MM.1S (cell line): ENCODE measurements around the gene TIGD2.

Experiments used
- DNase-seq: peaks from one replicate; pipeline ENCODE4 v3.0.0-alpha.2; 2015
- H2AFZ ChIP-seq: fragments of 300-600 bp; sonication (generic); 2 replicates; pipeline ENCODE4 v1.6.0; 2016; ENCODE audit warnings: antibody characterized with exemption, low read length
- H3F3A ChIP-seq: fragments of 300-600 bp; sonication (generic); 2 replicates; pipeline ENCODE4 v1.6.1; 2016; ENCODE audit warnings: mild to moderate bottlenecking, antibody characterized with exemption, low read length, moderate library complexity, mixed read lengths; ENCODE audit not compliant: insufficient read depth
- H3K27ac ChIP-seq: fragments of 300-600 bp; sonication (generic); 2 replicates; pipeline ENCODE4 v1.5.1; 2016; ENCODE audit warnings: mild to moderate bottlenecking, low read length
- H3K27me3 ChIP-seq: fragments of 300-600 bp; sonication (generic); replicated peaks from 2 replicates; pipeline ENCODE4 v1.6.0; 2016; ENCODE audit warnings: low read length; ENCODE audit not compliant: insufficient read depth
- H3K36me3 ChIP-seq: fragments of 300-600 bp; sonication (generic); replicated peaks from 2 replicates; pipeline ENCODE4 v1.6.1; 2016; ENCODE audit warnings: mild to moderate bottlenecking, low read length, mixed read lengths; ENCODE audit not compliant: insufficient read depth
- H3K4me1 ChIP-seq: fragments of 300-600 bp; sonication (generic); 2 replicates; pipeline ENCODE4 v1.6.1; 2016; ENCODE audit warnings: low read length, mixed read lengths
- H3K4me2 ChIP-seq: fragments of 300-600 bp; sonication (generic); 2 replicates; pipeline ENCODE4 v1.6.0; 2016; ENCODE audit warnings: low read depth, low read length
- H3K4me3 ChIP-seq: fragments of 300-600 bp; sonication (generic); 2 replicates; pipeline ENCODE4 v1.5.1; 2016; ENCODE audit warnings: low read length, mixed read lengths
- H3K79me2 ChIP-seq: fragments of 300-600 bp; sonication (generic); 2 replicates; pipeline ENCODE4 v1.6.1; 2016; ENCODE audit warnings: mixed run types, low read length, mixed read lengths
- H3K9ac ChIP-seq: fragments of 300-600 bp; sonication (generic); 2 replicates; pipeline ENCODE4 v1.6.1; 2016; ENCODE audit warnings: low read length, mixed read lengths
- H3K9me2 ChIP-seq: fragments of 300-600 bp; sonication (generic); replicated peaks from 2 replicates; pipeline ENCODE4 v1.6.1; 2016; ENCODE audit warnings: mild to moderate bottlenecking, low read length, mixed read lengths; ENCODE audit not compliant: insufficient read depth
- H3K9me3 ChIP-seq: fragments of 300-600 bp; sonication (generic); replicated peaks from 2 replicates; pipeline ENCODE4 v1.6.1; 2016; ENCODE audit warnings: mild to moderate bottlenecking, low read length, mixed read lengths; ENCODE audit not compliant: insufficient read depth
- H4K20me1 ChIP-seq: fragments of 300-600 bp; sonication (generic); 2 replicates; pipeline ENCODE4 v1.6.1; 2016; ENCODE audit warnings: mild to moderate bottlenecking, low read length, moderate library complexity, mixed read lengths; ENCODE audit not compliant: insufficient read depth
- EZH2 ChIP-seq: fragments of 300-600 bp; sonication (generic); optimal IDR thresholded peaks from 2 replicates; pipeline ENCODE3; 2017; ENCODE audit warnings: low read depth, mild to moderate bottlenecking, antibody characterized with exemption, low read length, mixed read lengths
- EZH2phosphoT487 ChIP-seq: fragments of 300-600 bp; sonication (generic); IDR thresholded peaks from 2 replicates; pipeline ENCODE4 v1.6.1; 2018; ENCODE audit warnings: antibody characterized with exemption, low read length
- TF ChIP-seq, protein P1 (sequence below): fragments of 300-600 bp; sonication (generic); IDR thresholded peaks from 2 replicates; pipeline ENCODE4 v1.5.1; 2016; ENCODE audit warnings: antibody characterized with exemption, low read length, mixed read lengths

Gene TIGD2

DNA sequence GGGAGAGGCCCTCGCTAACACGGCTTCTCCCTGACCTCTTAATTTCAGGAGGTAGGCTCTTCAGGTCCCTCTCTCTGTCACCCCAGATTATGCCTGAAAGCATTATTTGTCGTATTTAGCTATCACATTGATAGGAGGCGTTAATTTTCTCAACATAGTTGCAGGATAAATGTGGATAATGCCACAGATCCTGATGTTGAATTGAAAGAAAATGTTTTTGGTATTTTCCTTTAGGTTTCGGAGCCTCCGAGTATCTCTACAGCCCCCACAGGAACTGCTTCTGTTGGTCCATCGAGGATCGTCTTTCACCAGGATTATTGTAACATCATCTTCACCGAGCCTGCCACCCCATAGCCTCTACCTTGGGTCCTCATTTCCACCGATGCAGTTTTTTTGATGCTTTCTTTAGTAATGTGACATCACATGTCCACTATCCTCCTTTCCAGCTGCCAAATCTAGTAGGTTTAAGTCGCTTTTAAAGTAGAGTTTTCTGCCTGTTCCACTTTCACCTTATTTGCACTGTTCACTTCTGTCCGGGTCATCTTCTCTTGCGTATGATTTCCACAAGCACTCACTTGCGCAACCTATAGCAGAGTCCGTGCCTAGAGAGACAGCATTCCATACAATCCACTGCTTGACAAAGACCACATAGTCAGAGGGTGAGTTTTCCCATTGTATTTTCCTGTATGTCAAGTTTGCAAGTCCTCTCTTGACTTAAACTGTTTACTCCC lies 665 bp downstream of the TIGD2 start:
- Histone ChIP-seq H3K9ac (peak overlapping the region; percentile 88), H3K79me2 (peaks cover 11% of the 10 kb centered on the region; the same call in 1 of the 2 replicates), H3K27ac (peak overlapping the region; percentile 62; the same call in 1 of the 2 replicates), H3F3A (no peaks in the 10 kb centered on the region), H3K4me3 (peak overlapping the region; percentile 94), H3K9me2 (no peaks in the 10 kb centered on the region), H4K20me1 (no peaks in the 10 kb centered on the region), H3K9me3 (no peaks in the 10 kb centered on the region), H3K4me2 (peak overlapping the region; percentile 98), H2AFZ (peak overlapping the region; percentile 89), H3K27me3 (peaks cover 13% of the 10 kb centered on the region), H3K4me1 (peaks cover 12% of the 10 kb centered on the region; the same call in 1 of the 2 replicates), H3K36me3 (no peaks in the 10 kb centered on the region)
- TF ChIP-seq EZH2phosphoT487 (no peak), EZH2 (no peak)
- TF ChIP-seq, protein P1, sequence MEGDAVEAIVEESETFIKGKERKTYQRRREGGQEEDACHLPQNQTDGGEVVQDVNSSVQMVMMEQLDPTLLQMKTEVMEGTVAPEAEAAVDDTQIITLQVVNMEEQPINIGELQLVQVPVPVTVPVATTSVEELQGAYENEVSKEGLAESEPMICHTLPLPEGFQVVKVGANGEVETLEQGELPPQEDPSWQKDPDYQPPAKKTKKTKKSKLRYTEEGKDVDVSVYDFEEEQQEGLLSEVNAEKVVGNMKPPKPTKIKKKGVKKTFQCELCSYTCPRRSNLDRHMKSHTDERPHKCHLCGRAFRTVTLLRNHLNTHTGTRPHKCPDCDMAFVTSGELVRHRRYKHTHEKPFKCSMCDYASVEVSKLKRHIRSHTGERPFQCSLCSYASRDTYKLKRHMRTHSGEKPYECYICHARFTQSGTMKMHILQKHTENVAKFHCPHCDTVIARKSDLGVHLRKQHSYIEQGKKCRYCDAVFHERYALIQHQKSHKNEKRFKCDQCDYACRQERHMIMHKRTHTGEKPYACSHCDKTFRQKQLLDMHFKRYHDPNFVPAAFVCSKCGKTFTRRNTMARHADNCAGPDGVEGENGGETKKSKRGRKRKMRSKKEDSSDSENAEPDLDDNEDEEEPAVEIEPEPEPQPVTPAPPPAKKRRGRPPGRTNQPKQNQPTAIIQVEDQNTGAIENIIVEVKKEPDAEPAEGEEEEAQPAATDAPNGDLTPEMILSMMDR: no peak
- DNase-seq: peak; percentile 13

DNA sequence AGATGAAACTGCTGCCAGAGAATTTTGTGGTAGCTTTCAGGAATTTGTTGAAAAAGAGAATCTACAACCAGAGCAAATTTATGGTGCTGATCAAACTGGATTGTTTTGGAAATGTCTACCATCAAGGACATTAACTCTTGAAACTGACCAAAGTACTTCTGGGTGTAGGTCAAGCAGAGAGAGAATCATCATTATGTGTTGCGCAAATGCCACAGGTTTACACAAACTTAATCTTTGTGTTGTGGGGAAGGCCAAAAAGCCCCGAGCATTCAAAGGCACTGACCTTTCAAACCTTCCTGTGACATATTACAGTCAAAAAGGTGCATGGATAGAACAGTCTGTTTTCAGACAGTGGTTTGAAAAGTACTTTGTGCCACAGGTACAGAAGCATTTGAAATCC lies 2.1 kb downstream of the TIGD2 start:
- Histone ChIP-seq H3K9ac (no peak overlapping the region), H4K20me1 (no peaks in the 10 kb centered on the region), H3K9me3 (no peaks in the 10 kb centered on the region), H3K27ac (no peak overlapping the region), H3K36me3 (no peaks in the 10 kb centered on the region), H3K9me2 (no peaks in the 10 kb centered on the region), H3K79me2 (peaks cover 11% of the 10 kb centered on the region; the same call in 1 of the 2 replicates), H3K27me3 (peaks cover 13% of the 10 kb centered on the region), H3K4me1 (peaks cover 12% of the 10 kb centered on the region; the same call in 1 of the 2 replicates), H3F3A (no peaks in the 10 kb centered on the region), H2AFZ (no peak overlapping the region), H3K4me3 (no peak overlapping the region), H3K4me2 (no peak overlapping the region)
- no peak for DNase-seq
- TF ChIP-seq EZH2phosphoT487: no peak
- TF ChIP-seq, protein P1: no peak
- no peak for TF ChIP-seq EZH2

DNA sequence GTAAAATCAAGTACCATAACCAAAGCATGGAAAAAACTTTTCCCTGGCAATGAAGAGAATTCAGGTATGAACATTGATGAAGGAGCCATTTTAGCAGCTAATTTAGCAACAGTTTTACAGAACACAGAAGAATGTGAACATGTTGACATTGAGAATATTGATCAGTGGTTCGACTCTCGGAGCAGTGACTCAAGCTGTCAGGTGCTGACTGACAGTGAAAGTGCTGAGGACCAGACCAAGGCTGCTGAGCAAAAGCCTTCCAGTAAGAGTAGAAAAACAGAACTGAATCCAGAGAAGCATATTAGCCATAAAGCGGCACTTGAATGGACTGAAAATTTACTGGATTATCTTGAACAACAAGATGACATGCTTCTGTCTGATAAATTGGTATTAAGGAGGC lies 2.8 kb downstream of the TIGD2 start:
- Histone ChIP-seq H3K27me3 (peaks cover 13% of the 10 kb centered on the region), H3K4me3 (no peak overlapping the region), H3F3A (no peaks in the 10 kb centered on the region), H3K36me3 (no peaks in the 10 kb centered on the region), H3K79me2 (peaks cover 11% of the 10 kb centered on the region; the same call in 1 of the 2 replicates), H3K9ac (no peak overlapping the region), H3K27ac (no peak overlapping the region), H4K20me1 (no peaks in the 10 kb centered on the region), H3K4me2 (no peak overlapping the region), H2AFZ (no peak overlapping the region), H3K9me3 (no peaks in the 10 kb centered on the region), H3K9me2 (no peaks in the 10 kb centered on the region), H3K4me1 (peaks cover 12% of the 10 kb centered on the region; the same call in 1 of the 2 replicates)
- DNase-seq: no peak
- TF ChIP-seq EZH2 (no peak), EZH2phosphoT487 (no peak)
- TF ChIP-seq, protein P1: no peak
